ENCODE data around the gene SPRING1. TPM values are rescaled to one million over a fixed set of nuclear protein-coding genes. Genes with fewer than 3 reads are reported as not detected.
A peak's percentile ranks its signal among the peaks of the same experiment; 100 is the strongest.

SPRING1 gene
- total RNA-seq, 1 experiment from 2014 or later = 19.1 TPM

GRCh38 chr12:116710370-116711150 lies 27.3 kb downstream of the SPRING1 start:
- DNase-seq (ENCODE audit: extremely low read depth, low read depth) = no peak

DNA sequence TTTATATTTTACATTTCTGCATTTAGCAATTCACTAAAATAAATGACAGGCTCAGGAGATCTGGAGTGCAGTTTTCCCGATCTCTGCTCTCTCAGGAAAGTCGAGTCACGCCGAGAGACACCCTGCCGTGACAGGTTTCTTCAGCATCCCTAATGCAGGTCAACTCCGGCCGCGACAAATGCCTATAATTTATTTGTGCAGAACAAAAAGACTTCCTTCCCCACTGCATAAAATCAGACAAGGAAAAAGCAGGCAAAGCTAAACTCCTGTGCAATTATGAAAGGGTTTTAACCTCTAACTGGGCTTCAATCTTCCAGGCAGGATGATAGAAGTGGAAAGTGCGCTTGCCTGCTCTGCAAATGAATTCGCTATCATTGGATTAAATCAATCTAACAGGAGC lies 28.1 kb downstream of the SPRING1 start:
- no peak for DNase-seq (ENCODE audit: extremely low read depth, low read depth)

GRCh38 chr12:116708826-116709756 lies 28.8 kb downstream of the SPRING1 start:
- DNase-seq (ENCODE audit: extremely low read depth, low read depth) = peak; percentile 56

DNA sequence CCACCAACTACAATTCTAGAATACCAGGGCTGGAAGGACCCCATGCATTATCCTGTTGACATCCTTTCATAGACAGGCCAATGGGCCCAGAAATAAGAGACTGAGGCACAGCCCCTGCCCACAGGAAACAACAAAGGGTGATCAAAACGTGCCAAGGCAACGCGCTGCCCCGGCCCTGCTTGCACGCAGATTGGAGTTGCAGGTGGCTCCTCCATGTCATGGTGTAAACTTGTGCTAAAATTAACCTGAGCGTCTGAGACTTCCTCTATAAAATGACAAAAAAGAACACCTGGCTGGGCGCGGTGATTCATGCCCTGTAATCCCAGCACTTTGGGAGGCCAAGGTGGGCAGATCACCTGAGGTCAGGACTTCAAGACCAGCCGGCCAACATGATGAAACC lies 30.1 kb downstream of the SPRING1 start:
- DNase-seq (ENCODE audit: extremely low read depth, low read depth) = no peak

GRCh38 chr12:116703214-116703795 lies 34.6 kb downstream of the SPRING1 start:
- DNase-seq (ENCODE audit: extremely low read depth, low read depth) = peak; percentile 68

DNA sequence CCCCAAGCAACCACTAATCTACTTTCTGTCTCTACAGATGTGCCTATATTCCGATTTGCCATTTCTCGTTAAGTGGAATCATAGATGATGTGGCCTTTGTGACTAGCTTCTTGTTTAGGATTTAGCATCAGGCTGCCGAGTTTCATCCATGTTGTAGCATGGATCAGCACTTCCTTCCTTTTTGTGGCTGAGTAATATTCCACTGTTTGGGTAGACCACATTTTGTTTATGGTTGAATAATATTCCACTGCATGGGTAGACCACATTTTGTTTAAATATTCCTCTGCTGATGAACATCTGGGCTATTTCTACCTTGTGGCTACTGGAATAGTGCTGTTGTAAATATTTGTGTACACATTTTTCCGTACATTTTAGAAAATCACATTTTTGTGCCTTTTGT lies 36.4 kb downstream of the SPRING1 start:
- DNase-seq (ENCODE audit: extremely low read depth, low read depth) = no peak

- no peak for DNase-seq (ENCODE audit: extremely low read depth, low read depth)
Observed at GRCh38 chr12:116700066-116700465, 37.8 kb downstream of the SPRING1 start.

DNA sequence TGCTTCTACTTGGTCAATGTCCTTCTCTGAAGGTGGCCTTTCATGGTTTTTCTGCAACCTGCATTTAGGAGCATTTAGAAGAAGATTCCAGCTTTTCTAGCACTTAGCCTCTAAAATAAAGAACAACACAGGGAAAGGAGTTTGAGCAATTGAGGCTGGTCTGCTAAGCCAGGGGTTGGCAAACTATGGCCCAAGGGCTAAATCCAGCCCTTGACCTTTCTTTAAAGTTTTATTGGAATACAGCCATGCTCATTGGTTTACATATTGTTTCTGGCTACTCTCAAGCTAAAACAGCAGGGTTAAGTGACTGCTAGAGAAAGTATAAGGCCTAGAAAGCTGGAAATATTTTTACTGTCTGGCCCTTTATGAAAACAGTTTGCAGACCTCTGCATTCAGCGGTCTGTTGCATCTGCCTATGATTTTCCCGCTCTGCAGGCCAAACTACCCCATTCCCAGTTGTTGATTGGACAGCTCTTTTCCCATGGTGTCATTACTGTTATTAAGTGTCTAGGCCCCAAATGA lies 39.3 kb downstream of the SPRING1 start:
- no peak for DNase-seq (ENCODE audit: extremely low read depth, low read depth)

DNA sequence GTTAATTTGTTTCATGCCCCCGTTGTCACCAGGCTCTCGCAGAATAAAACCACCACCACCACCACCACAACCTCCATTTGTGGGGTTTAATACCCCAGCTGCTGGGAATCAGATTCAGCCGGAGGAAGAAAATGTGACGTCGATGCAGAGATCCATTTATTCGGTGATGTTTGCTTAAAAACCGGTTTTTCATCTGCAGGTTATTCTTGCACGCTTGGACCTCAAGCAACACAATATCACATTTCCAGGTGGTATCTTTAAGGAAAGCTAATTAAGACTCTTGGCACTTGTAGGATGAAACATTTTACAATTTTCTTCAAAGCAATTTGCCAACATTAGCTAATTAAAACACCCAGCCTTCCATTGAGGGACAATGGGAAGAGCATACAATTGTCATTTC lies 39.8 kb downstream of the SPRING1 start:
- no peak for DNase-seq (ENCODE audit: extremely low read depth, low read depth)

DNA sequence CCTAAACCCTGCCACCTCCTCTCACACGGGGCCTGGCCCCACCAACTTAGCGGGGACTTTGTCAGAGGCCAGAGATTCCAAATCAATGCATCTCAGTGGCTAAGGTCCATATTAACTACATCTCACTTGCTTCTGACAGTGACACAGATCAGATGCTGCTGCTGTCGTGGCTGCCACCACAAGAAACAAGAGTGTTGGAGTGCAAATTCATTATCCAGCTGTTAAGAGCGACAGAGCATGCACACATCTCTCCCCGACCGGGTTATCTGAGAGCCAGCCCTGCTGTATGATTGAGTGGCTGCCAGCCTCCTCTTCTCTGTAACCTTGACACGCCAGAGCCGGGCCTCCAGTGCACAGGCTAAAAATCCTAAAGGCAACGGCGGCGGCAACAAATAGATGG lies 40.2 kb downstream of the SPRING1 start:
- DNase-seq (ENCODE audit: extremely low read depth, low read depth) = no peak

GRCh38 chr12:116697305-116697704 lies 40.6 kb downstream of the SPRING1 start:
- DNase-seq (ENCODE audit: extremely low read depth, low read depth) = no peak

GRCh38 chr12:116695464-116695725 lies 42.5 kb downstream of the SPRING1 start:
- DNase-seq (ENCODE audit: extremely low read depth, low read depth) = no peak

- DNase-seq (ENCODE audit: extremely low read depth, low read depth) = no peak
Observed at GRCh38 chr12:116694653-116695463, 43.0 kb downstream of the SPRING1 start.

GRCh38 chr12:116693286-116694227 lies 44.3 kb downstream of the SPRING1 start:
- DNase-seq (ENCODE audit: extremely low read depth, low read depth) = no peak

DNA sequence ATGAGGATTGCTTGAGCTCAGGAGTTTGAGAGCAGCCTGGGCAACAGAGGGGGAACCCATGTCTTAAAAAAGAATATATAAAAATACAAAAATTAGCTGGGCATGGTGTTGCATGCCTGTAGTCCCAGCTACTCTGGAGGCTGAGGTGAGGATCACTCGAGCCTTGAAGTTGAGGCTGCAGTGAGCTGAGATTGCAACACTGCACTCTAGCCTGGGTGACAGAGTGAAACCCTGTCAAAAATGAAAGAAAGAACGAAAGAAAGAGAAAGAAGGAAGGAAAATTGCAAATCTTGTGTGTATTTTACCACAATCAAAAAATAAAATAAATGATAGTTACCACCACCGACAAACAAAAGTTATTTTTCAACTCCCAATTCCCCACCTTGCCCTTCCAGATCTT lies 45.3 kb downstream of the SPRING1 start:
- DNase-seq (ENCODE audit: extremely low read depth, low read depth) = no peak

GRCh38 chr12:116691636-116692035 lies 46.2 kb downstream of the SPRING1 start:
- no peak for DNase-seq (ENCODE audit: extremely low read depth, low read depth)

- DNase-seq (ENCODE audit: extremely low read depth, low read depth) = no peak
Observed at GRCh38 chr12:116691205-116691604, 46.7 kb downstream of the SPRING1 start.

DNA sequence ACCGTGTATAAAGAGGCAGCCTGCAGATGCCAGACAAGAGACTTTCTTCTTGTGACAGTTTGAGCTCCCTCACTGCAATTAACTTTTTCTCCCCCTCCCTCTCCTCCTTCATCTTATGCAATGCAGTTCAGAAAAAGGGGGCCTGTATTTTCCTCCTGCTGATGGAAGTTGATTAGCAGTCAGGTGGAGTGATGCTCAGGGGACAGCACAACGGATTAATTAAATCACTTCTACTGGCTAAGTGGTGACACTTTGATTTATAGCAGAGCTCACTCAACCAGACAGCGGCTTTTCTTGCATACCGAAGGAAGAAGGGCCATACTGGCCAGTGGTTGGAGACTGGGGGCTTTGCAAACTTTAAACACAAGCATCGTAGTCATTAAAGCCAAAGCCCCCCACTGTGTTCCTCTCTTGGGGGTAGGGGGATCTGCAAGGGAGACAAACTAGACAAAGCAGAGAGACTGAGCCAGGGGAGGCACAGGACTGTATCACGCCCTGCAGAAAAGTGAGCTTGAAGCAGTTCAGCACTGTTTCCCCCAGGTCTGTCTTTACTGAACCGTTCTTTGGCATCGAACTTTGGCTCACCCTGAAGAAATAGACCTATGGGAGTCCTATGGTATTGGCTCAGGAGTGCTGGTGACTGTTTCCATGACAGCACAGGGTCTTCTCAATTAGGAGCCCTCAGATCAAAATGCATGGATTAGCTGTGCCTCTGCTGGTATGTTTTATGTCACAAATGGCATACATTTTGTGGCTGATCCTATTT lies 47.7 kb downstream of the SPRING1 start:
- DNase-seq (ENCODE audit: extremely low read depth, low read depth) = no peak

- no peak for DNase-seq (ENCODE audit: extremely low read depth, low read depth)
Observed at GRCh38 chr12:116689521-116689920, 48.3 kb downstream of the SPRING1 start.
